Measurements from ENCODE around the gene APBB1IP. TPM values are rescaled to one million over a fixed set of nuclear protein-coding genes. Genes with fewer than 3 reads are reported as not detected.
A peak's percentile ranks its signal among the peaks of the same experiment; 100 is the strongest.
"Not testable (repeated sequence)": the region's sequence is repeated elsewhere in the genome, so short reads cannot be mapped to it uniquely, and the experiment has no call there.

The APBB1IP gene
- polyA plus RNA-seq, 2 donors, result 0.75 to 0.98 TPM

GRCh38 chr10:26485150-26485941, 47.2 kb downstream of the APBB1IP start:
- Histone ChIP-seq H3K27ac (ENCODE audit: low read depth in 2 of 2, low read length in 1 of 2) (peak overlapping the region in 1 of 2 donors; percentile 36), H3K9me3 (ENCODE audit: control insufficient read depth in 2 of 2, insufficient read depth in 1 of 2, low read depth in 1 of 2, low read length in 1 of 2) (no peaks in the 10 kb centered on the region), H3K4me3 (ENCODE audit: low read depth in 1 of 2, low read length in 2 of 2) (no peak overlapping the region), H3K27me3 (ENCODE audit: control insufficient read depth in 1 of 2, insufficient read depth in 2 of 2, low read length in 2 of 2) (no peaks in the 10 kb centered on the region), H3K36me3 (ENCODE audit: control insufficient read depth in 2 of 2, insufficient read depth in 2 of 2, low read length in 1 of 2) (no peaks in the 10 kb centered on the region), H3K4me1 (ENCODE audit: control insufficient read depth in 2 of 2, insufficient read depth in 2 of 2, low read length in 1 of 2) (no peaks in the 10 kb centered on the region)
- 42% methylated on average over 5 of the region's 5 CpGs for WGBS, 2 donors

DNA sequence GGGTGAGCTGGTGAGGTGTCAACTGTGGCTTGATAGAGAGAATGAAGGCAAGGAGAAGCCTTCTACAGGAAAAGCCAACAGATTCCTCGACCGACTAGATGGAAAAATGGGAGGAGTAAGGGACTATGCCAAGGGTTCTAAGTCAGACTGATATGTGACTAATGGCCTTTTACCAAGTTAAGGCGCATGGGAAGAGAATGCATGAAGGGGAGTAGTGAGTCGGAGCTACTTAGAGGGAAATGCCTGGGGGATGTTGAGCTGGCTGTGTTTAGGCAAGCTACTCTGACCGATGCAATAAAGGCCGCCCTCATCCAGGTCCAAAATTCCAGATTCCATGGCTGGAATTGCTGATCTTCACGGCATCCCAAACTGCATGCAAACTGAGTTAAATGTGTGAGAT, 48.2 kb downstream of the APBB1IP start:
- no peaks in the 10 kb centered on the region for H3K4me1 ChIP-seq (ENCODE audit: control insufficient read depth in 2 of 2, insufficient read depth in 2 of 2, low read length in 1 of 2)
- H3K4me3 ChIP-seq (ENCODE audit: low read depth in 1 of 2, low read length in 2 of 2), result no peak overlapping the region
- no peaks in the 10 kb centered on the region for H3K36me3 ChIP-seq (ENCODE audit: control insufficient read depth in 2 of 2, insufficient read depth in 2 of 2, low read length in 1 of 2)
- H3K9me3 ChIP-seq (ENCODE audit: control insufficient read depth in 2 of 2, insufficient read depth in 1 of 2, low read depth in 1 of 2, low read length in 1 of 2), result no peaks in the 10 kb centered on the region
- H3K27ac ChIP-seq (ENCODE audit: low read depth in 2 of 2, low read length in 1 of 2), result peak overlapping the region in 1 of 2 donors; percentile 48
- H3K27me3 ChIP-seq (ENCODE audit: control insufficient read depth in 1 of 2, insufficient read depth in 2 of 2, low read length in 2 of 2), result no peaks in the 10 kb centered on the region
- 60 to 63% methylated on average over 7 of the region's 7 CpGs for WGBS, 2 donors

- H3K9me3 ChIP-seq (ENCODE audit: control insufficient read depth in 2 of 2, insufficient read depth in 1 of 2, low read depth in 1 of 2, low read length in 1 of 2), result no peaks in the 10 kb centered on the region
- no peak overlapping the region for H3K4me3 ChIP-seq (ENCODE audit: low read depth in 1 of 2, low read length in 2 of 2)
- H3K36me3 ChIP-seq (ENCODE audit: control insufficient read depth in 2 of 2, insufficient read depth in 2 of 2, low read length in 1 of 2), result no peaks in the 10 kb centered on the region
- no peak overlapping the region for H3K27ac ChIP-seq (ENCODE audit: low read depth in 2 of 2, low read length in 1 of 2)
- no peaks in the 10 kb centered on the region for H3K4me1 ChIP-seq (ENCODE audit: control insufficient read depth in 2 of 2, insufficient read depth in 2 of 2, low read length in 1 of 2)
- H3K27me3 ChIP-seq (ENCODE audit: control insufficient read depth in 1 of 2, insufficient read depth in 2 of 2, low read length in 2 of 2), result no peaks in the 10 kb centered on the region
- WGBS, 2 donors, result 27 to 34% methylated on average over 11 of the region's 11 CpGs
Observed at GRCh38 chr10:26486990-26487850, 49.1 kb downstream of the APBB1IP start.

DNA sequence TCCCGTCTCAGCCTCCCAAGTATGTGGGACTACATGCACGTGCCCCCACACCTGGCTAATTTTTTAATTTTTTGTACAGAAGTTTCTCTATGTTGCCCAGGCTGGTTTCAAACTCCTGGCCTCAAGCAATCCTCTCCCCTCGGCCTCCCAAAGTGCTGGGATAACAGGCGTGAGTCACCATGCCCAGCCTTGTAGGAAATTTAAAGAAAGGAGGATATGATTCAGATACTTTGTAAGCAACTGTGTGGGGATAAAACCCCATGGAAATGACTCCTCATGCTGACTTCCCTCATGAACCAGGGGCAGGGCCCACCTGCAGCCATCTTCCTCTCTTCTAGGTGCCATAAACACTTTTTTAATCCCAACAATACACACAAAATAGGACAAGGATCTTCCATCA, 50.2 kb downstream of the APBB1IP start:
- Histone ChIP-seq H3K27ac (ENCODE audit: low read depth in 2 of 2, low read length in 1 of 2) (no peak overlapping the region), H3K4me3 (ENCODE audit: low read depth in 1 of 2, low read length in 2 of 2) (no peak overlapping the region), H3K36me3 (ENCODE audit: control insufficient read depth in 2 of 2, insufficient read depth in 2 of 2, low read length in 1 of 2) (no peaks in the 10 kb centered on the region), H3K9me3 (ENCODE audit: control insufficient read depth in 2 of 2, insufficient read depth in 1 of 2, low read depth in 1 of 2, low read length in 1 of 2) (no peaks in the 10 kb centered on the region), H3K4me1 (ENCODE audit: control insufficient read depth in 2 of 2, insufficient read depth in 2 of 2, low read length in 1 of 2) (no peaks in the 10 kb centered on the region), H3K27me3 (ENCODE audit: control insufficient read depth in 1 of 2, insufficient read depth in 2 of 2, low read length in 2 of 2) (no peaks in the 10 kb centered on the region)
- WGBS, 2 donors, result 74 to 81% methylated on average over 4 of the region's 4 CpGs

DNA sequence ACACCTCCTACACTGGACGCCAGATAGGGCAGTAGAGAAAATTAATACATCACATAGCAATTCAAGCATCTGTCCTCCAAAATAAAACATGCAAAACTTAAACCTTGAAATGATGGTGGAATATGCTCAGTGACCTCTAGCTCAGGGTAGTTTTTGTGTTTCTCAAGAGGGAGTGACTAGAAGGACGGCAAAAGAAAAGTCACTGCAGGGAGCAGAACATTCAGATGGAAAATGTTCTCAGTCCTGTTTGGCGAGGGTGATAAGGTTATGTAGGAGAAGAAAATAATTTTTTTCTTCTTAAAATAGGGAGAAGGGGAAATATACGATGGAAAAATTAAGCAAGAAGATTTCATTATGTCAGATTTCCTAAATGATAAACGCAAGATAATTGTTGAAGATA, 50.9 kb downstream of the APBB1IP start:
- no peaks in the 10 kb centered on the region for H3K27me3 ChIP-seq (ENCODE audit: control insufficient read depth in 1 of 2, insufficient read depth in 2 of 2, low read length in 2 of 2)
- no peaks in the 10 kb centered on the region for H3K4me1 ChIP-seq (ENCODE audit: control insufficient read depth in 2 of 2, insufficient read depth in 2 of 2, low read length in 1 of 2)
- no peaks in the 10 kb centered on the region for H3K36me3 ChIP-seq (ENCODE audit: control insufficient read depth in 2 of 2, insufficient read depth in 2 of 2, low read length in 1 of 2)
- WGBS, 2 donors, result 72 to 77% methylated on average over 5 of the region's 5 CpGs
- H3K4me3 ChIP-seq (ENCODE audit: low read depth in 1 of 2, low read length in 2 of 2), result no peak overlapping the region
- no peak overlapping the region for H3K27ac ChIP-seq (ENCODE audit: low read depth in 2 of 2, low read length in 1 of 2)
- H3K9me3 ChIP-seq (ENCODE audit: control insufficient read depth in 2 of 2, insufficient read depth in 1 of 2, low read depth in 1 of 2, low read length in 1 of 2), result no peaks in the 10 kb centered on the region

DNA sequence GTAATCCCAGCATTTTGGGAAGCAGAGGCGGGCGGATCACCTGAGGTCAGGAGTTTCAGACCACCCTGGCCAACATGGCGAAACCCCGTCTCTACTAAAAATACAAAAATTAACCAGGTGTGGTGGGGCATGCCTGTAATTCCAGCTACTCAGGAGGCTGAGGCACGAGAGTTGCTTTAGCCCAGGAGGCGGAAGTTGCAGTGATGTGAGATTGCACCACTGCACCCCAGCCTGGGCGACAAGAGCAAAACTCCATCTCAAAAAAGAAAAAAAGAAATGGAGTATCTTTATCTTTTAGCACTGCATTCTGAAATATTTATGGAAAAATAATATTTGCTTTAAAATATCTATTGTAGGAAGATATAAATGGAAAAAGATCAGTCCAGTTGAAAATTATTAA, 52.2 kb downstream of the APBB1IP start:
- not testable (repeated sequence) for H3K4me1 ChIP-seq (ENCODE audit: control insufficient read depth in 2 of 2, insufficient read depth in 2 of 2, low read length in 1 of 2); H3K36me3 ChIP-seq (ENCODE audit: control insufficient read depth in 2 of 2, insufficient read depth in 2 of 2, low read length in 1 of 2); H3K27me3 ChIP-seq (ENCODE audit: control insufficient read depth in 1 of 2, insufficient read depth in 2 of 2, low read length in 2 of 2); H3K27ac ChIP-seq (ENCODE audit: low read depth in 2 of 2, low read length in 1 of 2); H3K4me3 ChIP-seq (ENCODE audit: low read depth in 1 of 2, low read length in 2 of 2); H3K9me3 ChIP-seq (ENCODE audit: control insufficient read depth in 2 of 2, insufficient read depth in 1 of 2, low read depth in 1 of 2, low read length in 1 of 2)
- 92 to 97% methylated on average over 7 of the region's 7 CpGs for WGBS, 2 donors

- no peak overlapping the region for H3K4me3 ChIP-seq (ENCODE audit: low read depth in 1 of 2, low read length in 2 of 2)
- no peak overlapping the region for H3K27ac ChIP-seq (ENCODE audit: low read depth in 2 of 2, low read length in 1 of 2)
- no peaks in the 10 kb centered on the region for H3K9me3 ChIP-seq (ENCODE audit: control insufficient read depth in 2 of 2, insufficient read depth in 1 of 2, low read depth in 1 of 2, low read length in 1 of 2)
- WGBS, 2 donors, result 80 to 82% methylated on average over 3 of the region's 3 CpGs
- H3K36me3 ChIP-seq (ENCODE audit: control insufficient read depth in 2 of 2, insufficient read depth in 2 of 2, low read length in 1 of 2), result no peaks in the 10 kb centered on the region
- no peaks in the 10 kb centered on the region for H3K27me3 ChIP-seq (ENCODE audit: control insufficient read depth in 1 of 2, insufficient read depth in 2 of 2, low read length in 2 of 2)
- H3K4me1 ChIP-seq (ENCODE audit: control insufficient read depth in 2 of 2, insufficient read depth in 2 of 2, low read length in 1 of 2), result no peaks in the 10 kb centered on the region
Observed at GRCh38 chr10:26491276-26491675, 53.1 kb downstream of the APBB1IP start.

DNA sequence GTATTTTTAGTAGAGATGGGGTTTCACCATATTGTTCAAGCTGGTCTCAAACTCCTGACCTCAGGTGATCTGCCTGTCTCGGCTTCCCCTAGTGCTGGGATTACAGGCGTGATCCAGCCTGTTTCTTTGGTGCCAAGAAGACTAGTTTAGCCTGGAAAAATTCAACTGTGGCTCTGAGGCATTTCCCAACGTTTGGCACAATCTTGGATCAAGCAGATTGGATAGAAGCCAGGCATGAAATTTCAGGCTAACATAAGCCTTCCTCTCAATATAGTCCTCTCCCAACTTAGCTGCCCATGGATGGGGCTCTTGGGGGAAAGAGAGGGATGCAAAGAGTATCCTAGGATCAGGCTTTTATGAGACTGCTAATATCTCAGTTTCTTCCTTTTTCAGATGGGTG, 53.8 kb downstream of the APBB1IP start:
- Histone ChIP-seq H3K4me1 (ENCODE audit: control insufficient read depth in 2 of 2, insufficient read depth in 2 of 2, low read length in 1 of 2) (no peaks in the 10 kb centered on the region), H3K9me3 (ENCODE audit: control insufficient read depth in 2 of 2, insufficient read depth in 1 of 2, low read depth in 1 of 2, low read length in 1 of 2) (no peaks in the 10 kb centered on the region), H3K4me3 (ENCODE audit: low read depth in 1 of 2, low read length in 2 of 2) (no peak overlapping the region), H3K36me3 (ENCODE audit: control insufficient read depth in 2 of 2, insufficient read depth in 2 of 2, low read length in 1 of 2) (no peaks in the 10 kb centered on the region), H3K27ac (ENCODE audit: low read depth in 2 of 2, low read length in 1 of 2) (no peak overlapping the region), H3K27me3 (ENCODE audit: control insufficient read depth in 1 of 2, insufficient read depth in 2 of 2, low read length in 2 of 2) (no peaks in the 10 kb centered on the region)
- WGBS, 2 donors, result 33 to 44% methylated on average over 3 of the region's 3 CpGs

DNA sequence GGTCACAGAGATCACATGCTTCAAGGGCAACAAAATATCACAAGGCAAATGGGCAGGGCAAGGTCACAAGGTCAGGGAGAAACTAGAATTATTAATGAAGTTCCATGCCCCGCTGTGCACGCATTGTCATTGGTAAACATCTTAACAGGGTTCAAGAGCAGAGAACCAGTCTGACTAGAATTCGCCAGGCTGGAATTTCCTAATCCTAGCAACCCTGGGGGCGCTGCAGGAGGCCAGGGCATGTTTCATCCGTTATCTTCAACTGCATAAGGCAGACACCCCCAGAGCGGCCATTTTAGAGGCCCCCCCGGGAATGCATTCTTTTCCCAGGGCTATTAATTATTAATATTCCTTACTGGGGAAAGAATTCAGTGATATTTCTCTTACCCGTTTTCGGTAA, 54.6 kb downstream of the APBB1IP start:
- 64 to 82% methylated on average over 8 to 9 of the region's 9 CpGs for WGBS, 2 donors
- H3K36me3 ChIP-seq (ENCODE audit: control insufficient read depth in 2 of 2, insufficient read depth in 2 of 2, low read length in 1 of 2); H3K4me1 ChIP-seq (ENCODE audit: control insufficient read depth in 2 of 2, insufficient read depth in 2 of 2, low read length in 1 of 2); H3K9me3 ChIP-seq (ENCODE audit: control insufficient read depth in 2 of 2, insufficient read depth in 1 of 2, low read depth in 1 of 2, low read length in 1 of 2); H3K27ac ChIP-seq (ENCODE audit: low read depth in 2 of 2, low read length in 1 of 2); H3K27me3 ChIP-seq (ENCODE audit: control insufficient read depth in 1 of 2, insufficient read depth in 2 of 2, low read length in 2 of 2); H3K4me3 ChIP-seq (ENCODE audit: low read depth in 1 of 2, low read length in 2 of 2): not testable (repeated sequence)

All from esophagus (tissue), 2 donors.